GM12878 (cell line): ENCODE measurements around the gene ANKRD61.

Experiments
- CBFB ChIP-seq: IDR thresholded peaks from 2 replicates; pipeline ENCODE4 v1.6.1; 2016; ENCODE audit warnings: antibody characterized with exemption, low read depth
- FOXK2 ChIP-seq: fragments of 450-650 bp; IDR thresholded peaks from 2 replicates; pipeline ENCODE4 v1.6.1; 2017; ENCODE audit warnings: mild to moderate bottlenecking, moderate library complexity
- JUND ChIP-seq: IDR thresholded peaks from 2 replicates; pipeline ENCODE4 v1.6.1; 2012; ENCODE audit warnings: low read depth, mild to moderate bottlenecking, low read length, improper control_type of control experiment, moderate library complexity
- MEF2B ChIP-seq: fragments of 450-650 bp; IDR thresholded peaks from 2 replicates; pipeline ENCODE4 v1.6.1; 2018; ENCODE audit warnings: mild to moderate bottlenecking, moderate library complexity; ENCODE audit not compliant: partially characterized antibody, poor library complexity, severe bottlenecking
- TF ChIP-seq, protein P1 (sequence below): fragments of 450-650 bp; IDR thresholded peaks from 2 replicates; pipeline ENCODE4 v1.6.1; 2017; ENCODE audit warnings: mild to moderate bottlenecking, moderate library complexity
- TF ChIP-seq, protein P2 (sequence below): IDR thresholded peaks from 2 replicates; pipeline ENCODE4 v1.6.1; 2012; ENCODE audit warnings: low read depth, low read length, improper control_type of control experiment
- TF ChIP-seq, protein P3 (sequence below), 3 experiments: IDR thresholded peaks in 2 of 3; conservative IDR thresholded peaks in 1 of 3; 2 replicates each; pipeline ENCODE4 v1.5.1; 2011; ENCODE audit warnings: low read depth in 3 of 3, low read length in 3 of 3, mild to moderate bottlenecking in 3 of 3, control low read depth in 2 of 3, moderate library complexity in 2 of 3, inconsistent platforms in 1 of 3, mixed read lengths in 1 of 3; ENCODE audit not compliant: control insufficient read depth in 2 of 3, insufficient read depth in 1 of 3; ENCODE audit errors: extremely low read depth in 1 of 3

DNA sequence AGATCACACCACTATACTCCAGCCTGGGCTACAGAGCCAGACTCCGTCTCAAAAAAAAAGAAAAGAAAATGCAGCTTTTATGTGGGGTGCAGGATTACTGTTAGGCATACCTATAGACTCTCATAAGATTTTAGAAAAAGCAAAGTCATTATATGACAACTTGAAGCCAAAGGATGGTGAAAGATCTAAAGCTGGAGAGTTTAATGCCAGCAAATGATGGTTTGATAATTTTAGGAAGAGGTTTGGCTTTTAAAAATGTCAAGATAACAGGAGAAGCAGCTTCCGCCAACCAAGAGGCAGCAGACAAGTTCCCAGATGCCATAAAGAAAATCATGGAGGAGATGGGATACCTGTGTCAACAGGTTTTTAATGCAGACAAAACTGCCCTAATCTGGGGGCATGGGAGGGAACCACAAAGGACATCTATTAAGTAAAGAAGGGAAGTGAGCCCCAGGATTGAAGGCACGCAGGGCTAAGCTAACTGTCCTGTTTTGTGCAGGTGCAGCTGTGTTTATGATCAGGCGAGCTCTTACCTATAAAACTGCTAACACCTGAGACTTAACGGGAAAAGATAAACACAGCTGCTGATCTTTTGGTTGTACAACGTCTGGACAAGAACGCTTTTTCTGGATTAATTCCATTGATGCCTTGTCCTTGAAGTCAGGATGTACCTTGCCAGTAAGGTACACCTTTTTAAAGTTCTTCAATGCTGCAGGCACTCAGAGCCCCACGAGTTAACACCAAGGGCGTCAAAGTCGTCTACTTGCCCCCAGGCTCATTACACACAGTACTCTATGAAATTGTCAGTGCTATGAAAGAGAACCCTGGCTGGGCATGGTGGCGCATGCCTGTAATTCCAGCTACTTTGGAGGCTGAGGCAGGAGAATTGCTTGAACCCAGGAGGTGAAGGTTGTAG is 10.5 kb upstream of the ANKRD61 start:
- TF ChIP-seq FOXK2 (no peak), CBFB (no peak), MEF2B (no peak), JUND (no peak)
- TF ChIP-seq, protein P1, sequence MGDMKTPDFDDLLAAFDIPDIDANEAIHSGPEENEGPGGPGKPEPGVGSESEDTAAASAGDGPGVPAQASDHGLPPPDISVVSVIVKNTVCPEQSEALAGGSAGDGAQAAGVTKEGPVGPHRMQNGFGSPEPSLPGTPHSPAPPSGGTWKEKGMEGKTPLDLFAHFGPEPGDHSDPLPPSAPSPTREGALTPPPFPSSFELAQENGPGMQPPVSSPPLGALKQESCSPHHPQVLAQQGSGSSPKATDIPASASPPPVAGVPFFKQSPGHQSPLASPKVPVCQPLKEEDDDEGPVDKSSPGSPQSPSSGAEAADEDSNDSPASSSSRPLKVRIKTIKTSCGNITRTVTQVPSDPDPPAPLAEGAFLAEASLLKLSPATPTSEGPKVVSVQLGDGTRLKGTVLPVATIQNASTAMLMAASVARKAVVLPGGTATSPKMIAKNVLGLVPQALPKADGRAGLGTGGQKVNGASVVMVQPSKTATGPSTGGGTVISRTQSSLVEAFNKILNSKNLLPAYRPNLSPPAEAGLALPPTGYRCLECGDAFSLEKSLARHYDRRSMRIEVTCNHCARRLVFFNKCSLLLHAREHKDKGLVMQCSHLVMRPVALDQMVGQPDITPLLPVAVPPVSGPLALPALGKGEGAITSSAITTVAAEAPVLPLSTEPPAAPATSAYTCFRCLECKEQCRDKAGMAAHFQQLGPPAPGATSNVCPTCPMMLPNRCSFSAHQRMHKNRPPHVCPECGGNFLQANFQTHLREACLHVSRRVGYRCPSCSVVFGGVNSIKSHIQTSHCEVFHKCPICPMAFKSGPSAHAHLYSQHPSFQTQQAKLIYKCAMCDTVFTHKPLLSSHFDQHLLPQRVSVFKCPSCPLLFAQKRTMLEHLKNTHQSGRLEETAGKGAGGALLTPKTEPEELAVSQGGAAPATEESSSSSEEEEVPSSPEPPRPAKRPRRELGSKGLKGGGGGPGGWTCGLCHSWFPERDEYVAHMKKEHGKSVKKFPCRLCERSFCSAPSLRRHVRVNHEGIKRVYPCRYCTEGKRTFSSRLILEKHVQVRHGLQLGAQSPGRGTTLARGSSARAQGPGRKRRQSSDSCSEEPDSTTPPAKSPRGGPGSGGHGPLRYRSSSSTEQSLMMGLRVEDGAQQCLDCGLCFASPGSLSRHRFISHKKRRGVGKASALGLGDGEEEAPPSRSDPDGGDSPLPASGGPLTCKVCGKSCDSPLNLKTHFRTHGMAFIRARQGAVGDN = no peak
- TF ChIP-seq, protein P2, sequence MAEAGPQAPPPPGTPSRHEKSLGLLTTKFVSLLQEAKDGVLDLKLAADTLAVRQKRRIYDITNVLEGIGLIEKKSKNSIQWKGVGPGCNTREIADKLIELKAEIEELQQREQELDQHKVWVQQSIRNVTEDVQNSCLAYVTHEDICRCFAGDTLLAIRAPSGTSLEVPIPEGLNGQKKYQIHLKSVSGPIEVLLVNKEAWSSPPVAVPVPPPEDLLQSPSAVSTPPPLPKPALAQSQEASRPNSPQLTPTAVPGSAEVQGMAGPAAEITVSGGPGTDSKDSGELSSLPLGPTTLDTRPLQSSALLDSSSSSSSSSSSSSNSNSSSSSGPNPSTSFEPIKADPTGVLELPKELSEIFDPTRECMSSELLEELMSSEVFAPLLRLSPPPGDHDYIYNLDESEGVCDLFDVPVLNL = no peak
- TF ChIP-seq, protein P3, sequence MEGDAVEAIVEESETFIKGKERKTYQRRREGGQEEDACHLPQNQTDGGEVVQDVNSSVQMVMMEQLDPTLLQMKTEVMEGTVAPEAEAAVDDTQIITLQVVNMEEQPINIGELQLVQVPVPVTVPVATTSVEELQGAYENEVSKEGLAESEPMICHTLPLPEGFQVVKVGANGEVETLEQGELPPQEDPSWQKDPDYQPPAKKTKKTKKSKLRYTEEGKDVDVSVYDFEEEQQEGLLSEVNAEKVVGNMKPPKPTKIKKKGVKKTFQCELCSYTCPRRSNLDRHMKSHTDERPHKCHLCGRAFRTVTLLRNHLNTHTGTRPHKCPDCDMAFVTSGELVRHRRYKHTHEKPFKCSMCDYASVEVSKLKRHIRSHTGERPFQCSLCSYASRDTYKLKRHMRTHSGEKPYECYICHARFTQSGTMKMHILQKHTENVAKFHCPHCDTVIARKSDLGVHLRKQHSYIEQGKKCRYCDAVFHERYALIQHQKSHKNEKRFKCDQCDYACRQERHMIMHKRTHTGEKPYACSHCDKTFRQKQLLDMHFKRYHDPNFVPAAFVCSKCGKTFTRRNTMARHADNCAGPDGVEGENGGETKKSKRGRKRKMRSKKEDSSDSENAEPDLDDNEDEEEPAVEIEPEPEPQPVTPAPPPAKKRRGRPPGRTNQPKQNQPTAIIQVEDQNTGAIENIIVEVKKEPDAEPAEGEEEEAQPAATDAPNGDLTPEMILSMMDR (IDR thresholded peaks at IDR 0.05 in 2 of 3, conservative IDR thresholded peaks at IDR 0.05 in 1 of 3; ENCODE audit: control insufficient read depth in 2 of 3, extremely low read depth in 1 of 3, insufficient read depth in 1 of 3, low read depth in 3 of 3, low read length in 3 of 3) = no peak
